Fibroblast of skin of left biceps (primary cell): ENCODE data around the gene NDUFS5.
"Not testable (repeated sequence)": the region's sequence is repeated elsewhere in the genome, so short reads cannot be mapped to it uniquely, and the experiment has no call there.

ENCODE experiments used
- DNase-seq, 2 experiments: peaks; one replicate each; pipeline ENCODE4 v3.0.0-alpha.2; 2013; ENCODE audit warnings: low read depth in 2 of 2

The NDUFS5 gene

DNA sequence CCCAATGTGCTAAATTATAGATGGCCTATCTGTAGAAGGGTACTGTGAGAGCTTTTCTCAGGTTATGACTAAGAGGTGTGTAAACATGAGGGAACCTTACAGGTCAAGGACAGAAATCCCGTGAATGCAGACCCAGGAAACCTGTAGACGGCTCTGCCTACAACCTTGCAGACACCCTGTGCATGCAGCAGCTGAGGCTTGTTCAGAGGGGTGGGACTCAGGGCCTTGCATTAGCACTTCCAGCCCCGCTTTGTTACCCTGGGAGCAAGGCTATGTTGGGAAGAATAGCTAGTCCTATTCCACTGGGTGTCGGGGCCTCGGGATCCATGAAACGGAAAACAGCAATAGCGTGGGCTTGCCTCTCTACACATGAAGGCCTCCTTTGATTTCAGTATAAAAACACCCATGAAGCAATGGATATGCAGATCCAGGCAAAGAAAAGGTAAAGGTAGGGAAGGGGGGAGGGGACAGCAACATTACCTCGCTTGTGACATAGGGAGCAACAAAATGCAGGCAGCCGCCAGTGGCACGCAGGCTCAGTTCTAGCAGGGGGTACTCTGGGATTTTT is 9.5 kb upstream of the NDUFS5 start:
- no peak for DNase-seq

DNA sequence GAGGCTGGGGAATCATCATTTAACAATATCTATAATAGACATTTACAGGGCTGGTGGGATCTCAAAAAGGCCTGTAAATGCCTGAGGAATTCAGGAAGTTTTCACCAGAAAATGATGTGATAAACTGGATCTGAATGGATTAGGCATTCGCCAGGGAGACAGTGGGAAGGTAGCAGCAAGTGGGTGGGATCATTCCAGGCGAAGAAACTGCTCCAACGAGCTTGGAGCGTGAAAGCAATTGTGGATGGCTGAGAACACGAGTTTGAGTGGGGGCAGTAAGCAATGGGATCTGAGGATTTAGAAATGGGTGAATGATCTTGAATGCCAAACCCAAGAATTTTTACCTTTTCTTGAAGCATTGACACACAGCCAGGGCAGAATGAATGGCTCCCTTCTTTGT is 8.9 kb upstream of the NDUFS5 start:
- no peak for DNase-seq

DNA sequence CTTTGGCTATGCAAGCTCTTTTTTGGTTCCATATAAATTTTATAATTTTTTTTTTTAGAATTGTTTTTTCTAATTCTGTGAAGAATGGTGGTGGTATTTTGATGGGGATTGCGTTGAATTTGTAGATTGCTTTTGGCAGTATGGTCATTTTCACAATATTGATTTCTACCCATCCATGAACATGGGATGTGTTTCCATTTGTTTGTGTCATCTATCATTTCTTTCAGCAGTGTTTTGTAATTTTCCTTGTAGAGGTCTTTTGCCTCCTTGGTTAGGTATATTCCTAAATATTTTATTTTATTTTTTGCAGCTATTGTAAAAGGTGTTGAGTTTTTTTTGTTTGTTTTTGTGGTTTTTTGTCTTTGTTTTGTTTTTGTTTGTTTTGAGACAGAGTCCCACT is 5.7 kb upstream of the NDUFS5 start:
- not testable (repeated sequence) for DNase-seq

DNA sequence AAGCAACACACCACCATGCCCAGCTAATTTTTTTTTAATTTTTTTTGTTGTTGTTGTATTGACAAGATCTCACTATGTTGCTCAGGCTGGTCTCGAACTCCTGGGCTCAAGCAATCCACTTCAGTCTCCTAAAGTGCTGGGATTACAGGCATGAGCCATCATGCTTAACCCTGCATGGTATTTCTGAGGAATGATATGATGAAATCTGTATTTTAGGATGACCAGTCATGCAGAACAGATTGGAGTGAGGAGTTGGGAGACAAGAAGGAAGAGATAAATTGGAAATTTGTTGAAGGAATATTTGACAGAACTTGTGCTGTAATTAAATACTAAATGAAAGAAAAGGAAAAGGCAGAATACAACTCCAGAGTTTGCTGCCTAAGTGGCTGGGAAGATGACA is 4.7 kb upstream of the NDUFS5 start:
- no peak for DNase-seq

DNA sequence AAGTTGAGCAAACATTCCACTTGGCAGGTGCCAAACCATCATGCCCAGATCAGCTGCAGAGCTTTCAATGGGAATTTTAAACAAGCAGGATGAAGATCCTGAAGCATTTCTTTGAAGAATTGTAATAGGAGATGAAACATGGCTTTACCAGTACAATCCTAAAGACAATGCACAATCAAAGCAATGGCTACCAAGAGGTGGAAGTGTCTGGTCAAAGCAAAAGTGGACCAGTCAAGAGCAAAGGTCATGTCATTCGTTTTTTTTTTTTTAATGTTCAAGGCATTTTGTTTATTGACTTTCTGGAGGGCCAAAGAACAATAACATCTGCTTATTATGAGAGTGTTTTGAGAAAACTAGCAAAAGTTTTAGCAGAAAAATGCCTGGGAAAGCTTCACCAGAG is 3.0 kb upstream of the NDUFS5 start:
- no peak for DNase-seq

DNA sequence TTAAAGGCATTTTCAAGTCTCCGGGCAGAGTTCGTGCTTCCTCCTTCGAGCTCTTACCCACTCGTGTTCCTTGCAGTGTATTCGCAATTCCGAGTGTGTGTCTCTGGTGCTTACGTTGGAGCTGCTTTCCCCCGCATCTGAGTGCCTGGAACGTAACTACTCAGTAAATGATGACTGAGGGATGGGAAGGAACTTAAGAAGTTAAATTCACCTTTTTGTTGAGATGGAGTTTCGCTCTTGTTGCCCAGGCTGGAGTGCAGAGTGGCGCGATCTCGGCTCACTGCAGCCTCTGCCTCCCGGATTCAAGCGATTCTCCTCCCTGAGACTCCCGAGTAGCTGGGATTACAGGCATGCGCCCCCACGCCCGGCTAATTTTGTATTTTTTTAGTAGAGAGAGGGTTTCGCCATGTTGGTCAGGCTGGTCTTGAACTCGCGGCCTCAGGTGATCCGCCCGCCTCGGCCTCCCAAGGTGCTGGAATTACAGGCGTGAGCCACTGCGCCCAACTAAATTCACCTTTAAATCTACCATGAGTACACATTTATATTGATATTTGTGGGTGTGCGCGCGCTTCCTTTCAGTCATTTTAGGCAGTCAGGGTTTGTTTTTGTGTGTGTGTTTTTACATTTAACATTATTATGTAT is 837 bp downstream of the NDUFS5 start:
- DNase-seq, result no peak

DNA sequence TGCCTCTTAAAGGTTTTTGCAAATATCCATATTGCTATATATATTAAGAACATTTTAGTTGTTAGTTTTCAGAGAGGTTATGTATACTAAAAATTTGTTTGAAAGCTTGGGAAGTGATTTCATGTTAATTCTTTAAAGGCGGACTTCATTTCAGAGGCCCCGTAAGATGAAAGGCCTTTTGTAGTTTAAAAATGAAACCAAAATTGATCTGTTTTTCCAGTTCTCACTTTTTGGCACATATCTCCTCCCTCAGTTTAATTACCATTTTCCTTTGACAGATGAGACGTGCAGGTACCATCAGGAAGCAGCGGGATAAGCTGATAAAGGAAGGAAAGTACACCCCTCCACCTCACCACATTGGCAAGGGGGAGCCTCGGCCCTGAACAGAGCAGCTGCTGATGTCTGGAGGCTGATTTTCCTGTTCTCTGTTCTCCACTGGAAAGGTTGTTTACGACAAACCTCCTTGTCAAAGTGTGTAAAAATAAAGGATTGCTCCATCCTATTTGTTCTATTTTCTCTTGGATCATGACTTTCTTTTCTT is 8.0 kb downstream of the NDUFS5 start:
- DNase-seq, result no peak

DNA sequence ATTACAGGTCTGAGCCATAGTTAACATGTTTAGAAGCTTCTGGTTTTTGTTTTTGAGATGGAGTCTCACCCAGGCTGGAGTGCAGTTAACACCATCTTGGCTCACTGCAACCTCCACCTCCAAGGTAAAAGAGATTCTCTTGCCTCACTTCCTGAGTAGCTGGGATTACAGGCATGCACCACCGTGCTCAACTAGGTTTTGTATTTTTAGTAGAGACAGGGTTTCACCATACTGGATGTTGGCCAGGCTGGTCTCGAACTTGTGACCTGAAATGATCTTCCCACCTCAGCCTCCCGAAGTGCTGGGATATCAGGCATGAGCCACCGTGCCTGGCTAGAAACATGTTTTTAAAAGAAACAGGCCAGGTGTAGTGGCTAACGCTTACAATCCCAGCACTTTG is 10.5 kb downstream of the NDUFS5 start:
- no peak for DNase-seq

DNA sequence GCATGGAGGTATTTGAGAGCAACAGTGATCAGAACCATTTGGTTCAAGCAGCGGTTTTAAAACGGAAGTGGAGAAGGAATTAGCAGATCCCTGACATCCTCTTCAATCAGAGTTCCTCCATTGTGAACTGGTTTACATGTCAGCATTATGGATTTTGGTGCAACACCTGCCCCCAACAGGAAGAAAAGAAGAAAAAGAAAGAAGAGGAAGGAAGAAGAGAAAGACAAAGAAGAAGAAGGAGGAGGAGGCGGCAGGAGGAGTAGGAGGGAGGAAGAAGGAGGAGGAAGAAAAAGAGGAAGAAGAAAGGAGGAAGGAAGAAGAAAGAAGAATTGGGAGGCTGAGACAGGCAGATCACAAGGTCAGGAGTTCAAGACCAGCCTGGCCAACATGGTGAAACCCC is 17.4 kb downstream of the NDUFS5 start:
- no peak for DNase-seq

DNA sequence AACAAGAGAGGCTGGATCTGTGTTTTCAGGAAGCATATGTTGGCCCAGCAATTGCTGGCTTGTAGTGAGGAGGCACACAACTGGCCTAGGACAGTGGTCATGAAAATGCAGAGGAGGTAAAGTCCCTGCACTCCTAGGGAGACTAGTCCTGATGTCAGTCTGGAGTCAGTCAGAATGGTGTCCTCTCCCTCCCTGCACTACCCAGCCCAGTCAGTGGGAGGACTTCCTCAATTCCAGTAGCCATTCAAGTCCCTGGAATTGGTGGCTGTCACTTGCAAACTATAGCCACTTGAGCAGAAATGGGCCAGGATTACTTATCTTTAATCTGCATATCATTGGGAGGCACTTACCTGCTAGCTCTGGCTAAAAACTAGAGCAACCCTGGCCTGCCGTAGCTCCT is 18.6 kb downstream of the NDUFS5 start:
- DNase-seq, result no peak

DNA sequence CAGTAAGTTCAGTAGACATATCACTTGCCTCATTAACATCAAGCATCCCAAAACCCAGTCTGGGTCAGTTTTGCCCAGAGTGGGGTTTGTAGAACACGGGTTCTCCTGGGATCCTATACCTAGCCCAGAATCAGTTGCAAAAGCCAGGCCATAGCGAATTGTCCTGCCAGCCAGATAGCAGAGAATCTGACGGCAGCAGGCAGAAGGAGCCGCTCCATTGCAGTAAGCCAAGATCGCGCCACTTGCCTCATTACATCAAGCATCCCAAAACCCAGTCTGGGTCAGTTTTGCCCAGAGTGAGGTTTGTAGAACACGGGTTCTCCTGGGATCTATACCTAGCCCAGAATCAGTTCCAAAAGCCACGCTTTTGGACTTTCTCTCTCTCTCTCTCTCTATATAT is 19.1 kb downstream of the NDUFS5 start:
- DNase-seq, result no peak

DNA sequence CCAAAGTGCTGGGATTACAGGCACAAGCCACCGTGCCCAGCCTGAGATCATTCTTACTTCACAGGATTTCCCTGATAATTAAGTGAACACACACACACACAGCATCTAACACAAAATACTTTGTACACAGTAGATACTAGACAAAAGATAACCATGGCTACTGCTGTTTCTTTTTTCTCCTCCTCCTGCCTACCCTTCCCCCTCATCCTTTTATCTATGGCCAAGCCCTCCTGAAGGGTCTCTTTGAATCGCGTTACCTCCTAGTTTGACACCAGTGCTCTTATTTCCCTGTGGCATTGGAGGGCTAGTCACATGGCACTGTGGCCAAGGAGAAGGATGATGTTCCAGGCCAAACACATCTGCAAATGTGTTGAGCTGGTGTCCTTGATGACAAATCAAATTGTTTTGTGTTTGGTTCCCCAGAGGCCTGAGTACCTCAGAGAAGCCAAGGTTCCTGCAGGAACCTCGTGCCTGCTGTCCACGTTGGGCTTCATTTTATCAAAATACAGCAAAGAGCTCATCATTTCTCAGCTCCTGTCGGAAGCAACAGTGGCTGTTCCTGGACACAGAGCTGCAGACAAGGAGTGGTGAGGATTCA is 20.6 kb downstream of the NDUFS5 start:
- no peak for DNase-seq

DNA sequence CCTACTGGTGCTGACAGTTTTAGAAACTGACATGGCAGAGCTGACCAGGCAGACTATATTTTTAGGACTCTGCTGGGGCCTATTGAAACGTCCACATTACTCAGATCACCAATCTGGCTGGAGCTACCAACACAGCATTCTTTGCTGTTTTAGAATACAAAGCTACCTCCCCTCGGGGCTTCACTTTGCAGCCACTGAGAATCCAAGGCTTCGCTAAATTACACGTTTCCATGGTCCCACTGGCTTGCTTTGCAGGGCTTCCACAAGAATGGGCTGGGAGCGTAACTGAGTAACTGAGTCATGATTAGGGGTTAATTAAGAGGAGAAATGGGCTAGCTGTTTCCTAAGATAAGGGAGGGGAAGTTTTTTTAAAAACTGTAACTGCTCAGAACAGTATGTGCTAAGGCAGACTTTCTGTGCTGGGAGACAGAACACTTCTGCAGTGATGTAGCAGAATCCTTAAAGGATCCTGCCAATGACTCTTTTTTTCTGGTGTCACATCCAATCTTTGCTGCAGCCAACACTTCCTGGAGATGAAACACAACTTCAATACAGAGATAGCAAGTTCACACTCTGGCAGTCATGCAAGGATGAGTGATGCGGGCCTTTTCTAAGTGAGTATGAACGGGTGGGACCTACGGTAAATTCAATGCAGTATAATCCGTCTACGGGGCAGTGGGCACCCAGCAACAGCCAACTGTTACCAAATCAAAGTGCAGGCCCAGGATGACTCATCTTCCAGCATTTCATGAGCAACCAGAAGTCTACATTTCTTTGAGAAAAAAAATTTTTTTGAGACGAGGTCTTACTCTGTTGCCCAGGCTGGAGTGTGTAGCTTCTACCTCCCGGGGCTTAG is 21.5 kb downstream of the NDUFS5 start:
- DNase-seq, result peak; percentile 35 to 42

DNA sequence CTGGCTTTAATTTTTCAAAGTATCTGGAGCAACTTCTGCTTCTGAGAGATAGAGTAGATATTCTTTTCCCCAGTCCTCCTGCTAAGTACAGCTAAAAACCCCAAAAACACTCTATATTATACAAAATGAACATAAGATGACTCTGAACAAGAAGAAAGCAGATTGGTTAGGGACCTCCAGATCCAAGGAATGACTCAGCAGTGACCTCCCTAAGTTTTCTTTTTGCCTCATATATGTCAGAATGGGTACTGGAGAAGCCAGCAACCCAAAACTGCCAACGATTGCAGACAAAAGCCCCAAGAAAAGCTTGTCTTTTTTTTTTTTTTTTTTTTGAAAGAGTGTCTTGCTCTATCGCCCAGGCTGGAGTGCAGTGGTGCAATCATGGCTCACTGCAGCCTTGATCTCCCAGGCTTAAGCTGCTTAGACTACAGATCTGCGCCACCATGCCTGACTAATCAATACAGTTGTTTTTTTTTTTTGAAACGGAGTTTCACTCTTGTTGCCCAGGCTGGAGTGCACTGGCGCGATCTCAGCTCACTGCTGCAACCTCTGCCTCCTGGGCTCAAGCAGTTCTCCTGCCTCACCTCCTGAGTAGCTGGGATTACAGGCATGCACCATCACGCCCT is 22.7 kb downstream of the NDUFS5 start:
- no peak for DNase-seq

DNA sequence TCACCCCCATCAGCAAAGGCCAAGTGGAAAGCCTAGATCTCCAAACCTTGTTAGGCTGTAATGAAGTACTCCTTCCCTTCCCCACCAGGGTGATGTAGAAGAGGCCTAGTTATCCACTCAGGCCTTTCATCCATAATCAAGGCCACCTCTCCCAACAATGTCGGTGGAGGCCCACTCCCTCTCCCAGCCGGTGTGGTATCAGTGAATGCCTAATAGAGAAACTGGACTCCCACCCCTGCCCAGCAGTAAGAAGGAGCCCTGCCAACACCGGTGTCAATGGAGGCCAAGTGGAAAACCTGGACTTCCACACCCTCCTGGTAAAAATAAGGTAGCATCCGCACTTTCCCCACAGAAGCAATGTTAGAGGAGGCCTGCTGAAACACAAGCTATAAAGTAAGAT is 23.9 kb downstream of the NDUFS5 start:
- DNase-seq, result no peak

DNA sequence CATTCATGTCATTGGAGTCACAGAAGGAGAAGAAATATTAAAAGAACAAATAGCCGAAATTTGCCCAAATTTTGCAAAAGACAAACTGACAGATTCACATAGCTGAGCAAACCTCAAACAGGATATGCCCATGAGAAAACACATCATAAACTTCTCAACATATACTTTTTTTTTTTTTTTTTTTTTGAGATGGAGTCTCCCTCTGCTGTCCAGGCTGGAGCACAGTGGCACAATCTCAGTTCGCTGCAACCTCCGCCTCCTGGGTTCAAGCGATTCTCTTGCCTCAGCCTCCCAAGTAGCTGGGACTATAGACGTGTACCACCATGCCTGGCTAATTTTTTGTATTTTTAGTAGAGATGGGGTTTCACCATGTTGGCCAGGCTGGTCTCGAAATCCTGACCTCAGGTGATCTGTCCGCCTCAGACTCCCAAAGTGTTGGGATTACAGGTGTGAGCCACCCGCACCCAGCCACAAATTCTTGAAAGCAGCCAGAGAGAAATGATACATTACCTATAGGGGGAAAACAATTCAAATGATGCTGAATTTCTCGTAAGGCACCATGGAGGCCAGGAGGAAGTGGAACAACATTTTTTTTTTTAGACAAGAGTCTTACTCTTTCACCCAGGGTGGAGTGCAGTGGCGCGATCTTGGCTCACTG is 25.2 kb downstream of the NDUFS5 start:
- not testable (repeated sequence) for DNase-seq

DNA sequence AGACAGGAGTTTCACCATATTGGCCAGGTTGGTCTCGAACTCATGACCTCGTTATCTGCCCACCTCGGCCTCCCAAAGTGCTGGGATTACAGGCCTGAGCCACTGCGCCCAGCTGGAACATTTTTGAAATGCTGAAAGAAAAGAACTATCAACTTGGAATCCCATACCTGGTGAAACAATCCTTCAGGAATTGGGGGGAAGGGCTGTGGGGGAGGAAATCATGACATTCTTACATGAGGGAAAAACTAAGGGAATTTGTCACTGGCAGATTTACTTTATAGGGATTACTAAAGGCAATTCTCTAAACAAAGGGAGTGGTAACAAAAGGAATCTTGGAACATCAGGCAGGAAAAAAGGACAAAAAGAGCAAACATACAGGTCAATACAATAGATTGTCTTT is 25.8 kb downstream of the NDUFS5 start:
- no peak for DNase-seq

DNA sequence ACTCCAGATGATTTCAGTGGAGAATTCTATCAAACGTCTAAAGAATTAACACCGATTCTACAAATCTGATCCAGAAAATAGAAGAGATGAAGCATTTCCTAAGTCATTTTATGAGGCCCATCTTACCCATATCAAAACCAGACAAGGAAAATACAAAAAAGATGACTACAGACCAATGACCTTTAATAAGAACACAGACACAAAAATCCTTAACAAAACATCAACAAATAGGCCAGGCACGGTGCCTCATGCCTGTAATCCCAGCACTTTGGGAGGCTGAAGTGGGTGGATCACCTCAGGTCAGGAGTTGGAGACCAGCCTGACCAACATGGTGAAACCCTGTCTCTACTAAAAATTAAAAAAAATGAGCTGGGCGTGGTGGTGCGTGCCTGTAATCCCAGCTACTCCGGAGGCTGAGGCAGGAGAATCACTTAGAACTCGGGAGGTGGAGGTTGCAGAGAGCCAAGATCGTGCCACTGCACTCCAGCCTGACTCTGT is 29.1 kb downstream of the NDUFS5 start:
- DNase-seq, result not testable (repeated sequence)

DNA sequence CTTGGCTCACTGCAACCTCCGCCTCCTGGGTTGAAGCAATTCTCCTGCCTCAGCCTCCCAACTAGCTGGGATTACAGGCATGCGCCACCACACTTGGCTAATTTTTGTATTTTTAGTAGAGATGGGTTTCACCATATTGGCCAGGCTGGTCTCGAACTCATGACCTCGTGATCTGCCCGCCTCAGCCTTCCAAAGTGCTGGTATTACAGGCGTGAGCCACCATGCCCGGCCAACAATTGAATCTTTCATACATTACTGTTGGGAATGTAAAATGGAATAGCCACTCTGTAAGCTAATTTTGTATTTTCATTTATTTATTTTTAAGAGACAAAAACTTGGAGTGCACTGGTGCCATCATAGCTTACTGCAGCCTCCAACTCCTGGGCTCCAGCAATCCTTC is 35.4 kb downstream of the NDUFS5 start:
- not testable (repeated sequence) for DNase-seq

DNA sequence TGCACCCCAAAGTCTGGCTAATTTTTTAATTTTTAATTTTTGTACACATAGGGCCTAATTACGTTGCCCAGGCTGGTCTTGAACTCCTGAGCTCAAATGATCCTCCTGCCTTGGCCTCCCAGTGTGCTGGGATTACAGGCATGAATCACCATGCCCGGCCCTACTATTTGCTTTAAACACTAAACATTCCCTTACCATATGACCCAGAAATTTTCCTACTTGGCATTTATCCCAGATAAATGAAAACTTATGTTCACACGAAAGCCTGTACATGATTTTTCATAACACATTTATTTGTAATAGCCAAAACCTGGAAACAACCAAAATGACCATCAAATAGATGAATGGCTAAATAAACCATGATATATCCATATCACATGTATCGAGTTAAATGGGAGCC is 35.8 kb downstream of the NDUFS5 start:
- peak; percentile 27 to 38 for DNase-seq

DNA sequence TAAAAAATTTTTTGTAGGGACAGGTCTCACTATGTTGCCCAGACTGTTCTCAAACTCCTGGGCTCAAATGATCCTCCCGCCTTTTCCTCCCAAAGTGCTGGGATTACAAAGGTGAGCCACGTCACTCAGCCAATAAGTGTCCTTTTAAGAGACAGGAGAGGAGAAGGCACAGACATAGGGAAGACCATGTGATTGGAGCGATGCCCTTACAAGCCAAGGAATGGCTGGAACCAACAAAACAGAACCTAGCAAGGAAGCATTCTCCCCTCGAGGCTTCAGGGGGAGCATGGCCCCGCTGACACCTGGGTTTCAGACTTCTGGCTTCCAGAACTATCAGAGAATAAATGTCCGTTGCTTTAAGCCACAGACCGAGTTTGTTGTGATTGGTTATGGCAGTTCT is 37.0 kb downstream of the NDUFS5 start:
- no peak for DNase-seq
